IPS-NIHi7 (cell line): Measurements from ENCODE around the gene AGAP1.

Experiments
- DNase-seq: peaks from one replicate; pipeline ENCODE4 v3.0.0; 2012; ENCODE audit warnings: mixed read lengths; ENCODE audit errors: extremely low spot score

Gene AGAP1

GRCh38 chr2:235493775-235494715 lies at the start of gene AGAP1:
TSS of gene AGAP1 (plus strand) at chr2:235494043.
- DNase-seq = peak; percentile 88

DNA sequence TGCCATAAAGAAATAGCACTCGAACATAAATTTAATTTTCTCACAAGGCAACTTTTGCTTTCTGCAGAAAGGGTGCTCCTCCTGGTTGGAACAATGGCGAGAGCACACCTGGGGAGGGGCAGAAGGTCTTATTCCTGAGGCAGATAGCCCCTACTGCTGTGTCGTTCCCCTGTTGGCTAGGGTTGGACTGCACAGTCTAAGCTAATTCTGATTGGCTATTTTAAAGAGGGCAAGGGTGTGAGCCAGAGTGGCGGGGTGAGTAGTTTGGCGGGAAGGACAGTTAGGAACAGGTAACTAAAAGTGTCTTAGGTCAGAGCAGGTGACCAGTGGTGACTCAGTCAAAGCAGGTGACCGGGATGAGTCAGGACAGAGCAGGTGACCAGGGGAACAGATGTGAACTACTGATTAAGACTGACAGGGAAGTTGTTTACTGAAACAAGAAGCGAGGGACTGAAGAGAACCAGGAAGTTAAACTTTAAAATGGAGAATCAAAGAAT lies 49.7 kb upstream of the AGAP1 start:
- DNase-seq = no peak

DNA sequence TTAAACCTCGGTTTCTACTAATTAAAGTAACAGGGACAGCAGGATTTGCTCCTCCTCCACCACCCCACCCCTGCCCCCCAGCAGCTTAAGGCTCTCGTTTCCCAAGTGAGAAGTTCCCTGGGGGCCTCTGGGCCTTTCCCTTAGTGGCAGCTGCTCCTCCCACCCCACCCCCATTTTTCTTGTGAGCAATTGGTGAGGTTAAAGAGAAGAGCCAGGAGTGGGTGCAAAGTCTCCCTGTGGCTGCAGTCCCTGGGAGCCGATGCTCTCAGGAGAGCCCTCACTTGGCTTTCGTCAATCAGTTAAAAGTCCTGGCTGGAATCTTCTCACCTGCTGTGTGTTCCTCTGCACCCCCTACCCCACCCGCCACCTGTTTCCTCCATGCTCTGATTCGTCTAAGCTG lies 48.7 kb upstream of the AGAP1 start:
- no peak for DNase-seq

DNA sequence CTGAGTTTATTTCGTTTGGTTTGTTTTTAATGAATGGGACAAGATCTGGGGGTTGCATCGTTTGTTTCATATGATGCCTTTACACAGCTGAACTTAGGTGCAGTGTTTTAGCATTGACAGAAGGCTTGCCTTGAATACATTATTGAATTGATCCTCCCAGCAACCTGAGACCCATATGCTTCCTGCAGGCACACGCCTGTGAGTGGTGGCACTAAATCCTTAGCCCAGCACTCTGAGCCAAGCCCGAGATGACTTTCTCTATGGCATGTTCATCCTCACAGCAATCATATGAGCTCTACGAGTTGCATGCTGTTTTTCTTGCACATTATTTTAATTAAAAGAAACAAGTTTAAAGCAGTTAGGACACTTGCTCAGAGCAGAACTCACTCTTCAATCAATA lies 47.8 kb upstream of the AGAP1 start:
- DNase-seq = no peak

GRCh38 chr2:235447210-235447609 lies 46.6 kb upstream of the AGAP1 start:
- no peak for DNase-seq

GRCh38 chr2:235449568-235449967 lies 44.3 kb upstream of the AGAP1 start:
- no peak for DNase-seq

GRCh38 chr2:235453605-235454151 lies 40.2 kb upstream of the AGAP1 start:
- no peak for DNase-seq

GRCh38 chr2:235458839-235459273 lies 35.0 kb upstream of the AGAP1 start:
- no peak for DNase-seq

- DNase-seq = no peak
Measured at GRCh38 chr2:235460548-235461047, 33.2 kb upstream of the AGAP1 start.

GRCh38 chr2:235461763-235462414 lies 32.0 kb upstream of the AGAP1 start:
- DNase-seq = no peak

DNA sequence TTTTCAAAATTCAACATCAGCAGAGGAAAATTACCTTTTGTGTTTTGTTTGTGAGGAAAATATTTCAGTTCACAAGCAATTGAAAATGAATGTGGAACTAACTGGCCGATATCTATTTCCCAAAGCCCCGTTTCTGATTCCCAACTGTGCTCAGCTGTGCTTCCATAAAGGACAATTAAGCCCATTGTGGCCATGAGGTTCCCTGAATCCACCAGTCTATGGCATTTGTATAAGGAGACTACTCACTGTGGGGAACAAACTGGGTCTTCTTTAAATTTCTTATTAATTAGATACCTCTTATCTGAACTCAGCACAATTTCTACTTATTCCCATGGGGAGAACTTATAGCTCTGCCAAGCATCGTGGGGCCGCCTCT lies 31.4 kb upstream of the AGAP1 start:
- DNase-seq = no peak

DNA sequence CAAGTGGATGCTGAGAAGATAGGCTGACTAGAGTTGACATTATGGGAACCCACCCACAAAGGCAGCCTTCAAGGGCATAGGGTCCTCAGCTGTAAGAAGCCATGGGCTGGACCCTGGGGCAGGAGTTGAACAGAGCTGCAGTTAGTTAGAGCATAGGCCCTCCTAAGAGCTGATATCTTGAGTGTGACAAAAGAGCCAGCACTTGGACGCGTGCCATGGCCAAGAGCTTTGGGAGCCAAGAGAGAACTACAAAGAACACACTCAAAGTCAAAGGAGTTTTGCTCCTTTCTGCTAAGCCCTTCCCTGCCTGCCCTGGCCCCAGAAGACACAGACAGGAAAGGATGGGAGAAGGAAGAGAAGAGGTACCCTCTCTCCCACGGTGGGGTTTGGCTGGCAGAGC lies 29.9 kb upstream of the AGAP1 start:
- DNase-seq = no peak

- DNase-seq = no peak
Measured at GRCh38 chr2:235467588-235467987, 26.3 kb upstream of the AGAP1 start.

- DNase-seq = peak; percentile 37
Measured at GRCh38 chr2:235468978-235469655, 24.7 kb upstream of the AGAP1 start.

DNA sequence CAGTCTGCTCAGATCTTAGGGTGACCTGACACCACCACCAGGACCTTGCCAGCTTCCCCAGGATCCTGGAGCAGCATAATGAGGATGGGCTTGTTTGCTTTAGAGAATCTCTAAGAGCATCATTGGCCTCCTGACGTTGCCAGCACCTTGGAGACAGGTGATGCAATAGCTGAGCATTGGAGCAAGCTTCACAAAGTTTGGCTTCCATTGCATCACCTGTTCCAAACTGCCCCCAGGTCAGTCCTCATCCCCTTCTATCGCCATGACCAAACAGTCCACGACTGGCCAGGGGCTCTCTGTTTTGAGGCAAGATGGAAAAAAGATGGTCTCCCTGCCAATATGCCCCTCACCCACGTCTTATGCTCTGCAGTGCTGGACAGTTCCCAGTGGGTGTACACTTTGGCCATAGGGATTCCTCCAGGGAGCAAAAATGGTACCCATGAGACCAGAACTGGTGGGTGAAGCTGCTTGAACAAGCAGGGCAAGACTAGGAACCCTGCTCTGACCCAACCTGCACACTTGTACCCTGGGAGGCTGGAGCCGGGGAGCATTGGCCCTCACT lies 22.6 kb upstream of the AGAP1 start:
- no peak for DNase-seq

DNA sequence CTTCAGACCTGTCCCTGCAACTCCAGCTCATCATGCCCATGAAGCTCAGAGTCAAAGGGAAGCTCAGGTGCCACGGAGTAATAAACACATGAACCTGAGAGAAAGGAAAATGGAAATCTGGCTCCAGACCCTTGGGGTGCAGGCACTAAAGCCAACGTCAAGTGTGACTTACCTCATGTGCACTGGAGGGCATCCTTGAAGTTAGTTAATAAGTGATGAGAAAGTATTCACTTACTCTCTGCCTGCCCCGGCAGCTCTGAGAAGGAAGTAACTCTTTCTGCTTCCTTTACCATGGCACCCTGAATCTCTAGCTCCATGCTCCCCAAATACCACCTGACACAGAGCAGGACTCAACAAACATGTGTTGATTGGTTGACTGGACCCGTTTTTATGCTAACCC lies 21.4 kb upstream of the AGAP1 start:
- no peak for DNase-seq

DNA sequence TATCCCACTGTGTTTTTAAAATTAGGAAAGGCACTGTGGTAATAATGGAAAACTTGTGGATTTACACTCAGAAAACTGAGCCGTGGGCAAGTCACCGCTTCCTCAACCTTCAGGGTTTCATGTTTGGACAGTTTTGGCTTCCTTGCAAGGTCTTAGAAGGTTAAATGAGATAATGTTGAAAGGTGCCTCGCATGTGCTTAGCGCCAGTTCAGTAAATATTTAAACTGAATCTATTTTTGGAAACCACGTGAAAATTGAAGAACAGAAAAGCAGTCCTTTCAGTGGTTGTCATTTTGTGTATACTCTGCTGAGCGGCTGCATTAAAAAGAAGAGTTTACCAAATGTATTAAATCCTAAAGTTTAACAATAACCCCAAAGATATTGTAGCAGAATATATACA lies 15.2 kb upstream of the AGAP1 start:
- DNase-seq = no peak

DNA sequence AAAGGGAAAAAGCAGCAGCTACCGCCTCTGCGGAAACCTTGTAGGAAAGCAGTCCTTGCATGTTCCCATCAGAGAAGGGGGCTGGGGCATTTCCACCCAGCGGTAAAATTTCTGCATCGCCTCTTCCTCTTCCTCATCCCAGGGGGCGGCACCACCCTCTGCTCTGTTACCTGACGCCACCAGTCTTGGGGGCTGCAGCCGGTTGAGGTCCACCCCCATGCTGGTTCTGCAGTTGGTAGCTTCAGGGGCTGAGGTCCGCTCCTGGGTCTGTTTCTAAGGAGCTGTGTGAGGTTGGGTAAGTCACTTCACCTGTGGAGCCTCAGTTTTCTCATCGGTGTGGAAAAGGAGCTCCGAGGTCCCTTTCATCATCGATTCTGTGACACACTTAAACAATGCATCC lies 14.2 kb upstream of the AGAP1 start:
- DNase-seq = no peak

GRCh38 chr2:235480614-235481013 lies 13.2 kb upstream of the AGAP1 start:
- DNase-seq = no peak

DNA sequence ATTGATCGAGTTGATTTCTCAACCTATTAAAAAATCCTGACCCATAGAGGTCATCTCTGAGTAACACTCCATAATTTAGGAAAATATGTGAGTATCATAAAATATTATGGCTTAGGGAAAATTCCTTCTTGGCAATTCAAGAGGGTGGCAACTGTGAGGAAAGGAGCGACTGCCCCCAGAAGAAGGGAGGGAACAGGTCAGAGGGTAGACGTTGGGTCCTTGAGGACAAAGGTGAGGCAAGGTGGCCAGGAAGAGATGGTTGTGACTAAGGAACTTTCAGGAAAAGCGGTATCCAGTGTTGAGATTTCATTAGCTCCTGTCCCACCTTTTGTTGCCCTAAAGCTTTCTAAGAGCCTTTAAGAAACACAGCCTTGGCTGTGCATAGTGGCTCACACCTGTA lies 10.5 kb upstream of the AGAP1 start:
- no peak for DNase-seq

DNA sequence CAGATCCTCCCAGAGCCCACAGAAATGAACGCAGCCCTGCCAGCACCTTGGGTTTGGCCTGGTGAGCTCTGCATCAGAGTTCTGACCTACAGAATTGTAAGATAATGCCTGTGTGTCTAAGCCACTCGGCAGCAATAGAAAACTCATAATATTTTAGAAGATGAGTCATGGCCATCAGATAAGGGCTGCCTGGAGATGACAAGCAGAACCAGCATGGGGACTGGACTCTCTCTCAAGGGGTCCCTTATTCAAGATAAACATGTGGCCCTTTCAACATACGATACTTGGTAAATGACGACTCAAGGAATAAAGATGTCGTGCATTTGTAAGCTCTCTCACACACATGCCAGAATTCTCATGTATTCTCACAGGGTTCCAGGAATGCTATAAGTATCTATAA lies 8.5 kb upstream of the AGAP1 start:
- DNase-seq = no peak

DNA sequence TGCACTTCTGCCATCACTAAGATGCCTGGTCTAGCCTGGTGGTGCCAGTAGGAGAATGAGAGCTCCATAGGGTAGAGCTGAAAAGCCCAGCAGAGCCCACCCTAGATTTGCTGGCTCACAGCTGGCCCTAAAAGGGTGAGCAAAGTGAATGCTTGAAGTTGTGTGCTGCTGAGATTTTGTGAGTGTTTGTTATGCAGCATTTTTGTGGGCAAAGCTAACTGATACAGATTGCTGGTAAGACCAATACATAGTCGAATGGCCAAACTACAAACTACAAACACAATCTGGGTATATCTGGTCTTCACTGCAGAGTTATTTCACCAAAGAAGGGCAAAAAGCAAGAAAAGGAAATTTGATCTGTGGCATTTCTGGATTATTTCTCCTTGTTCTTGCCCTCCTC lies 7.1 kb upstream of the AGAP1 start:
- DNase-seq = no peak
